K562 (cell line): ENCODE results near the gene ASB13. TPM values are rescaled to one million over a fixed set of nuclear protein-coding genes. Genes with fewer than 3 reads are reported as not detected.

ENCODE experiments used
- CEBPG ChIP-seq, 3 experiments: fragments of 200-800 bp in 1 of 3; sonication (Bioruptor generic) in 1 of 3; sonication (generic) in 1 of 3; formaldehyde crosslinking in 1 of 3; IDR thresholded peaks in 2 of 3; conservative IDR thresholded peaks in 1 of 3; 2 replicates each; pipeline versions ENCODE4 v1.6.1 to v1.8.0; 2016 to 2022; ENCODE audit warnings: missing compliant biosample characterization in 2 of 3, missing genetic modification characterization in 2 of 3, mild to moderate bottlenecking in 1 of 3, missing genetic modification reagents in 1 of 3
- E2F4 ChIP-seq: sonication (generic); formaldehyde crosslinking; IDR thresholded peaks from 2 replicates; pipeline ENCODE4 v1.8.0; 2022; ENCODE audit warnings: mild to moderate bottlenecking, low read depth, missing genetic modification reagents
- ESRRB ChIP-seq: fragments of 250-450 bp; sonication (Bioruptor Pico); IDR thresholded peaks from 2 replicates; pipeline ENCODE4 v1.5.0; 2020; ENCODE audit warnings: mild to moderate bottlenecking, moderate library complexity, borderline replicate concordance
- EWSR1 ChIP-seq: fragments of 450-650 bp; IDR thresholded peaks from 2 replicates; pipeline ENCODE4 v1.6.1; 2018; ENCODE audit warnings: borderline replicate concordance, mild to moderate bottlenecking, low read depth, moderate library complexity; ENCODE audit not compliant: partially characterized antibody
- FOXJ3 ChIP-seq: sonication (generic); formaldehyde crosslinking; IDR thresholded peaks from 2 replicates; pipeline ENCODE4 v1.4.0; 2020; ENCODE audit warnings: mild to moderate bottlenecking, missing genetic modification reagents
- NFIC ChIP-seq: fragments of 450-650 bp; IDR thresholded peaks from 2 replicates; pipeline ENCODE4 v1.6.1; 2017; ENCODE audit warnings: mild to moderate bottlenecking, inconsistent platforms
- NR3C1 ChIP-seq: sonication (generic); formaldehyde crosslinking; IDR thresholded peaks from 2 replicates; pipeline ENCODE4 v1.8.1; 2022; ENCODE audit warnings: missing genetic modification reagents
- POLR3G ChIP-seq: IDR thresholded peaks from 2 replicates; pipeline ENCODE4 v1.6.1; 2011; ENCODE audit not compliant: insufficient read length, insufficient replicate concordance; ENCODE audit errors: extremely low read depth
- SMARCB1 ChIP-seq: IDR thresholded peaks from 2 replicates; pipeline ENCODE4 v1.6.1; 2011; ENCODE audit warnings: improper control_type of control experiment, low read depth; ENCODE audit not compliant: insufficient read length
- SP2 ChIP-seq: IDR thresholded peaks from 2 replicates; pipeline ENCODE4 v1.6.1; 2011; ENCODE audit warnings: mild to moderate bottlenecking, low read depth, low read length, moderate library complexity; ENCODE audit not compliant: poor library complexity, severe bottlenecking; ENCODE audit errors: extremely low read depth
- STAG1 ChIP-seq: sonication (generic); formaldehyde crosslinking; IDR thresholded peaks from 2 replicates; pipeline ENCODE4 v1.5.0; 2020; ENCODE audit warnings: missing genetic modification reagents, borderline replicate concordance
- THAP12 ChIP-seq: fragments of 250-450 bp; sonication (Bioruptor Pico); IDR thresholded peaks from 2 replicates; pipeline ENCODE4 v1.9.0; 2021; ENCODE audit warnings: mild to moderate bottlenecking, inconsistent platforms
- ZNF124 ChIP-seq: sonication (generic); formaldehyde crosslinking; IDR thresholded peaks from 2 replicates; pipeline ENCODE4 v1.8.1; 2022; ENCODE audit warnings: missing genetic modification reagents
- ZNF133 ChIP-seq: fragments of 250-450 bp; sonication (Bioruptor Pico); IDR thresholded peaks from 2 replicates; pipeline ENCODE4 v1.4.0; 2020; ENCODE audit warnings: mild to moderate bottlenecking
- ZNF347 ChIP-seq: fragments of 450-650 bp; formaldehyde crosslinking; IDR thresholded peaks from 2 replicates; pipeline ENCODE4 v1.4.0; 2020; ENCODE audit warnings: low read depth, mild to moderate bottlenecking, moderate library complexity
- ZNF445 ChIP-seq: fragments of 250-450 bp; sonication (Bioruptor Pico); IDR thresholded peaks from 2 replicates; pipeline ENCODE4 v1.4.0; 2020; ENCODE audit warnings: low read depth, mild to moderate bottlenecking, moderate library complexity
- ZNF609 ChIP-seq: sonication (generic); formaldehyde crosslinking; IDR thresholded peaks from 2 replicates; pipeline ENCODE4 v1.8.1; 2023; ENCODE audit warnings: missing genetic modification reagents, mild to moderate bottlenecking, borderline replicate concordance
- ZNF75A ChIP-seq: fragments of 450-650 bp; formaldehyde crosslinking; IDR thresholded peaks from 2 replicates; pipeline ENCODE4 v1.4.0; 2020; ENCODE audit warnings: mild to moderate bottlenecking
- ZNF77 ChIP-seq: fragments of 250-450 bp; sonication (Bioruptor Pico); IDR thresholded peaks from 2 replicates; pipeline ENCODE4 v1.5.0; 2020
- polyA plus RNA-seq, 8 experiments: library from polyadenylated mRNA; depleted of rRNA in 4 of 8; stranded (reverse) in 5 of 8; unstranded in 3 of 8; fragments of >200 nt; fragmentation: Nextera tagmentation in 2 of 8; fragmentation: Illumina TruSeq in 1 of 8; extraction: Ambion mirVana in 2 of 8; extraction: Trizol in 1 of 8; gene quantifications; 2 replicates each; pipeline versions ENCODE4 v1.2.1 to v1.2.3, GENCODE V29; 2011 to 2014; ENCODE audit warnings: inconsistent platforms in 1 of 8, missing spikeins in 1 of 8
- total RNA-seq, 7 experiments: library from RNA; depleted of rRNA in 6 of 7; stranded (reverse); fragments of >200 nt in 6 of 7; fragmentation: Illumina TruSeq in 2 of 7; extraction: Trizol in 2 of 7; gene quantifications; 2 replicates each; pipeline versions ENCODE4 v1.2.1 to v1.2.3, GENCODE V29; 2011 to 2021; ENCODE audit warnings: low replicate concordance in 1 of 7

The ASB13 gene
- total and polyA plus RNA-seq, 9 of the 15 experiments (the other 6 are each of a cell fraction or from before 2014, with no cell fraction given): 5.2 to 28.8 (median 16.9) TPM

DNA sequence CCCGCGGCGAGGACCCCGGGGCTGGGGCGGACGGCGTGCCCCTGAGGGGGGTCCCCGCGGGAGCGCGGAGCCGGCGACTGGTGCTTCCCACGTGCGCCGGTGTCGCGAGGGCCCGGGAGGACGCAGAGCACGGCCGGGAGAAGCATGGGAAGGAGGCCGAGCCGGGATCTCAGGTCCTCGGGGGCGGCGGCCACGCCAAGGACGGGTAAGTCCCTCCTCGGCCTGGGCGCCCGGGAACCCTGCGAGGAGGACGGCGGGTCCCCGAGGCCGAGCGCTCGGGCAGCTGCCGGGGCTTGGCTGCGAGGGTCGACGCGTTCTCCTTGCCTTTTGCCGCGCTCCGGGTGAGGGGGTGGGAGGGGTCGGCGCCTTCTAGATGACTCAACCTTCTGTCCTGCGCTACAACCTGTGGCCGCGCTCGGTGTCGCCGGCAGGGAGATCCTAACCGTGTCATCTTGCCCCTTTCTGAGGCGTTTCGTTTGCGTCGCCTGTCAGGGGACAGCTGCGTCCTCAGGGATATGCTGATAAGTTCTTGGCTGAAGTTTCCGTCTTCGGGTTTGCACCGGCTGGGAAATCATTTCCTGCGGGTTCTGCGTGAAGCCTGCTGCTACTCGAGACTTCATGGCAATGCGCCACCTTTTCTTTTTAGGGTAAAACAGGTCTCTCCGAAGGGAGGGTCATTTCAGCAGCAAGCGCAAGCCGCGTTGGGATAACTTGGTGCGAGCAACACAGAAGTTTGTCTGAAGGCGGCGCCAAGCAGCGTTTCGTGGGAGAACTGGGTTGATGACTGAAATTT lies 18.8 kb upstream of the ASB13 start (continued):
- TF ChIP-seq ZNF609 (CRISPR knock-in tag): no peak; the same call in 1 of the 2 replicates
- TF ChIP-seq EWSR1: no peak
- TF ChIP-seq CEBPG (CRISPR knock-in tag; IDR thresholded peaks at IDR 0.05): no peak
- TF ChIP-seq CEBPG (tag; conservative IDR thresholded peaks at IDR 0.05 in 1 of 2, IDR thresholded peaks at IDR 0.05 in 1 of 2): no peak
- no peak for TF ChIP-seq ZNF124 (CRISPR knock-in tag)
- no peak for TF ChIP-seq ZNF75A (CRISPR knock-in tag)
- no peak for TF ChIP-seq ESRRB (CRISPR knock-in tag)
- peak; percentile 82 for TF ChIP-seq NR3C1 (CRISPR knock-in tag)
- TF ChIP-seq ZNF445 (CRISPR knock-in tag): no peak
- no peak for TF ChIP-seq POLR3G
- TF ChIP-seq SMARCB1: no peak
- TF ChIP-seq THAP12 (CRISPR knock-in tag): peak; percentile 69; the same call in 1 of the 2 replicates
- no peak for TF ChIP-seq ZNF133 (CRISPR knock-in tag)
- TF ChIP-seq STAG1 (CRISPR knock-in tag): 0 out of 2 replicates have a peak, but pooled peaks have one; percentile 15
- no peak for TF ChIP-seq ZNF347 (CRISPR knock-in tag)
- TF ChIP-seq E2F4: no peak
- TF ChIP-seq FOXJ3 (CRISPR knock-in tag): no peak
- peak; percentile 60 for TF ChIP-seq NFIC
- TF ChIP-seq SP2: no peak
- no peak for TF ChIP-seq ZNF77 (CRISPR knock-in tag)
